Fibroblast of peridontal ligament (primary cell): ENCODE data around the gene GALNT17.
"Not testable (repeated sequence)": the region's sequence is repeated elsewhere in the genome, so short reads cannot be mapped to it uniquely, and the experiment has no call there.

Experiments
- DNase-seq: peaks from one replicate; pipeline ENCODE4 v3.0.0-alpha.2; 2010; ENCODE audit errors: extremely low read depth

GALNT17 gene

DNA sequence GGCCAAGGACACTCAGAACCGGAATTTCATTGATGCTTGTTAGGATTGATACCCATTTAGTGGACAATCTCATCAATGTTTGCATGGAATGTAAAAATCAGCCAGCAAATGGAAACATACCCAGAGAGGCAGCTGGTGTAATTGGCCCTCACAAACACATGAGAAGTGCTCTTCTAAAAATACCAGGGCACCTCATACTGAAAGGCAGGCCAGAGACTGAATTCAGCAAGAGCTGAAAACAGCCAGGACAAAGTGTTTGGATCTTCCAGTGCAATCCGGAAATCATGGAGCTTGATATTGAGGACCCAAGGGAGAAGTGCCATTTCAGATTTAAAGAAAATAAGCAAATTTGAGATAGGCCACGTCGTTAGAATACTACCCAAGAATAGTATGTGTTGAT is 498.6 kb downstream of the GALNT17 start:
- DNase-seq: no peak

DNA sequence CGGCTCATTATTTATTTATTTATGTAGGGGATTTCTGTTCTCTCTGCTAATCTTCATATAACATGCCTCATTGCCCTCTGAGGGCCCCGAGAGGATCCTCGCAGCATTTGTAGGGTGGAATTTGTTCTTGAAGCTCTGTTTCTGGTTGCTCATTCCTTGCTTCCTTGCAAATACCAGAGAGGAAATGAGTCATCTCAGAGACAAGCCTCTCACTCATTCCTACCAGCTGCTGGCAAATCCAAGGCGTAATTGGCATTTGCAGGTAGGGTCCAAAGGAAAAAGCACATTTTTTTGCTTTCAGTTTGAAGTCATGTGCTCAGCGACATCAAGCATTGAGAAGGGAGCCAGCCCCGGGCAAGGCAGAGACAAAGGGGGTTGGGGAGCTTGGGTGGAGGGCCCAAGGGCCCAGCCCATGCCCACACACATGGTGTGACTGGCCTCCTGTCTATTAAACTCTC is 501.6 kb downstream of the GALNT17 start:
- DNase-seq: peak; percentile 39

GRCh38 chr7:71635849-71636248 is 503.9 kb downstream of the GALNT17 start:
- not testable (repeated sequence) for DNase-seq

GRCh38 chr7:71636329-71636728 is 504.4 kb downstream of the GALNT17 start:
- DNase-seq: no peak

DNA sequence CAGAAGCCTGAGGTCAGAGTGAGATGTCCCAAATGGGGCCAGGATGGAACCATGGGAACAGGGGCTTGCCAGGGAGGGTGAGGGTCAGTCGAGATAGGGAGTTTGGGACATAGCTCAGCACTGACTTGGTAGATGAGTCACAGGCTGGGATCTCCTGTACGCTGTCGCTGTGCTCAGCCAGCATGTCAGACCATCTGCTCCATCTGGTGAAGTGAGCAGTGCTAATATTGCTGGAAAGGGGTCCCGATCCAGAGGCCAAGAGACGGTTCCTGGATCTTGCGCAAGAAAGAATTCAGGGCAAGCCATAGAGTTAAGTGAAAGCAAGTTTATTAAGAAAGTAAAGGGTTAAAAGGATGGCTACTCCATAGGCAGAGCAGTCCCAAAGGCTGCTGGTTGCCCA is 505.6 kb downstream of the GALNT17 start:
- DNase-seq: no peak

- DNase-seq: no peak
Measured at GRCh38 chr7:71638108-71638507, 506.2 kb downstream of the GALNT17 start.

DNA sequence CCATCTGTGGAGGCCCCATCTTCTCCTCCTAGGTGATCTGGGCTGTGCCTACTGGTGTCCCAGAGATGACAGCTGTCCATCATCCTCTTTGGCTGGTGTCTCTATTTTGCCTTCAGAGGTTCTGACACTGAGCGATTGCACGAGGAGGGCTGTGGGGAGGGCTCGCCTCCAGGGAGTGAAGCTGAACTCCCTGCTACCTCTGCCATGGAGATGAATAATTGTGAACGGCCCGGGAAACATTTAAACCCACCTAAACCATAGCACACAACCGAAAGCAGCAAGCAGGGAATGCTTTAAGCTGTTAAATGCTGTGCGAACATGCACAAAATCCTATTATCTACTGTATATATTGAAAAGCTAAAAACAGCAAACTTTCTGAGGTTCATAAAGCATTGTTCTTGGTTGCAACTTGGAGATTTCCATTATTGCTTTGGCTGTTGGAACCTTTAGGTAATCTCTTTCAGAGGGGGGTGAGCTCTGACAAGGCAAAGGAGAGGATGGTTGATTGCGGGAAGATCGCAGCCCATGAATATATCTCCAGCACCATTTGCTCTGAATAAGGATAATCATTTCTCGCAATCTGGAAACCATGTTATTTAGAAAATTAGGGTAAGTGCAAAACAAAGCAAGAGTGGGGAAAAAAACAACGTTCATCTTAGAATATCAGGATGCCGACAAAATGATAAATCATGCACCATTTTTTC is 507.6 kb downstream of the GALNT17 start:
- DNase-seq: no peak

- not testable (repeated sequence) for DNase-seq
Measured at GRCh38 chr7:71643031-71643430, 511.1 kb downstream of the GALNT17 start.

- no peak for DNase-seq
Measured at GRCh38 chr7:71645836-71646235, 513.9 kb downstream of the GALNT17 start.

DNA sequence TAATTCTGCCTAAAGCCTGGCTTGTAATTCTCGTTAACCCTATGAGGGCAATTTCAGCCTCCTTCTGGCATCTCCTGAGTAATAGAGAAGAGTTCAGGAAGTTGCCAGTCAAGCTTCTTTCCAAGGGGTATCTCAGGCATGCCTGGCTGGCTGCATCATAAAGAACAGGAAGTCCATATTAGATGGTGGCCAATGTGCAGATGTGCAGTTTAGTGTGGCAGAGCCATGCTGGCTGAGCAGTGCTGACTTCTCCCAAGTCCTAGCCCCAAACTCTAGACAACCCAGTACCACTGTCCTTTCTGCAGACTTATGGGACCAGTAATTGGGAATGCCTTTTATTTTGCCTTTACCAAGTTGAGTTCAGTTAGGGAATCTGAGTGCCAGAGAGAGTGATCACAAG is 517.9 kb downstream of the GALNT17 start:
- no peak for DNase-seq

GRCh38 chr7:71650653-71651337 is 518.9 kb downstream of the GALNT17 start:
- no peak for DNase-seq

- no peak for DNase-seq
Measured at GRCh38 chr7:71652510-71652909, 520.6 kb downstream of the GALNT17 start.

GRCh38 chr7:71657386-71657785 is 525.4 kb downstream of the GALNT17 start:
- DNase-seq: no peak

- no peak for DNase-seq
Measured at GRCh38 chr7:71659622-71660021, 527.7 kb downstream of the GALNT17 start.

GRCh38 chr7:71661671-71662224 is 529.8 kb downstream of the GALNT17 start:
- no peak for DNase-seq

- no peak for DNase-seq
Measured at GRCh38 chr7:71665716-71666115, 533.8 kb downstream of the GALNT17 start.

- DNase-seq: no peak
Measured at GRCh38 chr7:71668572-71668971, 536.6 kb downstream of the GALNT17 start.

DNA sequence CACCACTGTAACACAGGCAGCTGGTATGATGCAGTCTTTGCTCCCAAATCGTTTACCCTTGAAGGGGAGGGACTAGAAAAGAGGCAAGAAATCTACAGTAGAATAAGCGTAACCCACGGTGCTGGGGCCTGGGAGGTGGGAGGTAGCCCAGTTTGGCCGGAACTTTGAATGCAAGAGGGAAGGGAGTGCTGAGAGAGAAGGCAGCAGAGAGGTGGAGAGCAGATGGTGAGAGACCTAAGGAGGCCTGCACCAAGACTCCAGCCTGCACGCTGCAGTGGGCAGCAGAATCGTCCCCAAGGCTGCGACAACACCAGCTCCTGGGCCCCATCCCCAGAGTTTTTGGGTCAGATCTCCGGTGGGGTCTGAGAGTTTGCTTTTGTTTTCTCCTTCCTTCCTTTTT is 547.5 kb downstream of the GALNT17 start:
- no peak for DNase-seq

DNA sequence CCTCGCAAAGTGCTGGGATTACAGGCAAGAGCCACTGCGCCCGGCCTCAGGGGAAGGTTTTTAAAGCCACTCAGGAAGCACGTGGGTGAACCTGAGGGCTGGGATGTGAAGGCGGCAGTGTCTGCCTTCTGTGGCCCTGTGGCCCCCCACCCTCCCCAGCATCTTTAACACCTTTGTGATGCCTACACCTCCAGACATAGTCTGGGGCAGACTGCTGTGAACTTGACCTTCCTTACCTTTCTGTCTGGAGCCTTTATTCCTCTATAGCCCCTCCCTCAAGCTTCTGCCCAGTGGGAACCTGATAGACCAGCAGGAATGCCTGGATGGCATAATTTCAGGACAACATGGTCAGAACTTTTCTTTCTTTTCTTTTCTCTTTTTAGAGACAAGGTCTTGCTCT is 550.2 kb downstream of the GALNT17 start:
- DNase-seq: no peak

GRCh38 chr7:71682841-71683781 is 551.2 kb downstream of the GALNT17 start:
- no peak for DNase-seq

- DNase-seq: no peak
Measured at GRCh38 chr7:71687286-71687685, 555.3 kb downstream of the GALNT17 start.
